ENCODE data around the gene LRRC4C.

DNA sequence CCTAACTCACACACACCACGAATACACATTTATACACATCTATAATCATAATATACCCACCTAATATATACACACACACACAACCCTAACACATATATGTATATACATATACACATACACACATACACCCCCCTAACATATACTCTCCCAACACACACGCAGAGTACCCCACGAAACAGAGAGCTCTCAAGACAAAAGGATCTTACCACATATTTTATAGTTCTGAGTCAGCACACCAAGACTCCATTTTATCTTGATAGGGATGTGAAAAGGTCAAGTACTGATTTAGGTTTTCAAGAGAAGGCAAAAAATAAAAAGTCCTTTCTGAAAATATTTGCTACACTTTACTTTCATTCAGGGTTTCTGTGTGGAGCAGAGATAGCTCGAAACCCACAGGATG lies 1207.2 kb downstream of the LRRC4C start:
- TF ChIP-seq EGR1 (IDR thresholded peaks at IDR 0.05; ENCODE audit: low read depth in 2 of 2) (no peak), JUND (IDR thresholded peaks at IDR 0.05) (no peak), RXRA (IDR thresholded peaks at IDR 0.05) (no peak)
- TF ChIP-seq, protein P1, sequence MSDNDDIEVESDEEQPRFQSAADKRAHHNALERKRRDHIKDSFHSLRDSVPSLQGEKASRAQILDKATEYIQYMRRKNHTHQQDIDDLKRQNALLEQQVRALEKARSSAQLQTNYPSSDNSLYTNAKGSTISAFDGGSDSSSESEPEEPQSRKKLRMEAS (IDR thresholded peaks at IDR 0.05), result no peak
- TF ChIP-seq, protein P2, sequence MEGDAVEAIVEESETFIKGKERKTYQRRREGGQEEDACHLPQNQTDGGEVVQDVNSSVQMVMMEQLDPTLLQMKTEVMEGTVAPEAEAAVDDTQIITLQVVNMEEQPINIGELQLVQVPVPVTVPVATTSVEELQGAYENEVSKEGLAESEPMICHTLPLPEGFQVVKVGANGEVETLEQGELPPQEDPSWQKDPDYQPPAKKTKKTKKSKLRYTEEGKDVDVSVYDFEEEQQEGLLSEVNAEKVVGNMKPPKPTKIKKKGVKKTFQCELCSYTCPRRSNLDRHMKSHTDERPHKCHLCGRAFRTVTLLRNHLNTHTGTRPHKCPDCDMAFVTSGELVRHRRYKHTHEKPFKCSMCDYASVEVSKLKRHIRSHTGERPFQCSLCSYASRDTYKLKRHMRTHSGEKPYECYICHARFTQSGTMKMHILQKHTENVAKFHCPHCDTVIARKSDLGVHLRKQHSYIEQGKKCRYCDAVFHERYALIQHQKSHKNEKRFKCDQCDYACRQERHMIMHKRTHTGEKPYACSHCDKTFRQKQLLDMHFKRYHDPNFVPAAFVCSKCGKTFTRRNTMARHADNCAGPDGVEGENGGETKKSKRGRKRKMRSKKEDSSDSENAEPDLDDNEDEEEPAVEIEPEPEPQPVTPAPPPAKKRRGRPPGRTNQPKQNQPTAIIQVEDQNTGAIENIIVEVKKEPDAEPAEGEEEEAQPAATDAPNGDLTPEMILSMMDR (IDR thresholded peaks at IDR 0.05; ENCODE audit: low read depth, low read length, missing input control), result no peak
- TF ChIP-seq, protein P3, sequence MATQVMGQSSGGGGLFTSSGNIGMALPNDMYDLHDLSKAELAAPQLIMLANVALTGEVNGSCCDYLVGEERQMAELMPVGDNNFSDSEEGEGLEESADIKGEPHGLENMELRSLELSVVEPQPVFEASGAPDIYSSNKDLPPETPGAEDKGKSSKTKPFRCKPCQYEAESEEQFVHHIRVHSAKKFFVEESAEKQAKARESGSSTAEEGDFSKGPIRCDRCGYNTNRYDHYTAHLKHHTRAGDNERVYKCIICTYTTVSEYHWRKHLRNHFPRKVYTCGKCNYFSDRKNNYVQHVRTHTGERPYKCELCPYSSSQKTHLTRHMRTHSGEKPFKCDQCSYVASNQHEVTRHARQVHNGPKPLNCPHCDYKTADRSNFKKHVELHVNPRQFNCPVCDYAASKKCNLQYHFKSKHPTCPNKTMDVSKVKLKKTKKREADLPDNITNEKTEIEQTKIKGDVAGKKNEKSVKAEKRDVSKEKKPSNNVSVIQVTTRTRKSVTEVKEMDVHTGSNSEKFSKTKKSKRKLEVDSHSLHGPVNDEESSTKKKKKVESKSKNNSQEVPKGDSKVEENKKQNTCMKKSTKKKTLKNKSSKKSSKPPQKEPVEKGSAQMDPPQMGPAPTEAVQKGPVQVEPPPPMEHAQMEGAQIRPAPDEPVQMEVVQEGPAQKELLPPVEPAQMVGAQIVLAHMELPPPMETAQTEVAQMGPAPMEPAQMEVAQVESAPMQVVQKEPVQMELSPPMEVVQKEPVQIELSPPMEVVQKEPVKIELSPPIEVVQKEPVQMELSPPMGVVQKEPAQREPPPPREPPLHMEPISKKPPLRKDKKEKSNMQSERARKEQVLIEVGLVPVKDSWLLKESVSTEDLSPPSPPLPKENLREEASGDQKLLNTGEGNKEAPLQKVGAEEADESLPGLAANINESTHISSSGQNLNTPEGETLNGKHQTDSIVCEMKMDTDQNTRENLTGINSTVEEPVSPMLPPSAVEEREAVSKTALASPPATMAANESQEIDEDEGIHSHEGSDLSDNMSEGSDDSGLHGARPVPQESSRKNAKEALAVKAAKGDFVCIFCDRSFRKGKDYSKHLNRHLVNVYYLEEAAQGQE (IDR thresholded peaks at IDR 0.05), result no peak

All from liver (tissue), 3 donors.